A375 (cell line): ENCODE measurements around the gene HUWE1. TPM values are rescaled to one million over a fixed set of nuclear protein-coding genes. Genes with fewer than 3 reads are reported as not detected.
A peak's percentile ranks its signal among the peaks of the same experiment; 100 is the strongest.

Experiments used
- small RNA-seq: library from RNA; depleted of rRNA; stranded (forward); fragments of <200 nt; gene quantifications from one replicate; pipeline ENCODE3, GENCODE V24; 2014
- total RNA-seq: library from RNA; depleted of rRNA; stranded (reverse); fragments of >200 nt; shearing (Covaris generic); gene quantifications from 2 replicates; pipeline ENCODE4 v1.2.3, GENCODE V29; 2014; rRNA removed

HUWE1 gene
- total RNA-seq: 127 and 132 TPM in 2 replicates

GRCh38 chrX:53686151-53686885 lies at the start of gene HUWE1:
Gene HUWE1, minus strand, starts transcription at chrX:53686719. Its CDS starts 32,612 bp downstream, at chrX:53654107.

Small RNA genes lying within 50 kb of the gene (small RNA-seq; reads per million reads assigned to genes)
- gene MIR98: 11.7 reads per million, percentile 90 among the genes with 10 or more reads in this experiment
- 6.9 reads per million, percentile 86 among the genes with 10 or more reads in this experiment for gene MIRLET7F2
